NCI-H1694 (cell line): ENCODE measurements around the gene SLC16A3.

Source experiments
- DNase-seq: peaks from one replicate; lab custom pipeline; 2025; lab: John Stamatoyannopoulos, UW

The SLC16A3 gene

GRCh38 chr17:82287013-82287867, 58.4 kb downstream of the SLC16A3 start:
- no peak for DNase-seq

GRCh38 chr17:82287868-82288801, 59.3 kb downstream of the SLC16A3 start:
- no peak for DNase-seq
